ENCODE measurements around the gene SLC4A7.

Gene SLC4A7

DNA sequence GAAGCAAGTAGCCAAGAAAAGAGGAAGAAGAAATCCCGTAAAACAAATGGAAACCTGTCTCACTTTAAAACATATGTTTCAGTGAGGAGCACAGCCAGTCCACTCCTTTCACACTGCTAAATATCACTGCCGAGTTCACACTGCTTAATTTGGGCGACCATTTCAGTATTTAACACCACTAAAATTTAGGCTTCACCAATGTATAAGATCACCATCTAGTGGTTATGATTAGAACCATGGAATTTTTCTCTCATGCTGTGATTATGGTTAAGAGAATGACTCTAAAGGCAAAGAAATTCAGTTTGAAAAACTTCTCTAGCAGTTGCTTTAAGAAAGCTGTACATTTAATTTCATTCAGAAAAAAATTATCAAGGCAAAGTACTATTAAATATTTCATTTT, 16.6 kb downstream of the SLC4A7 start:
- TF ChIP-seq, protein P1, sequence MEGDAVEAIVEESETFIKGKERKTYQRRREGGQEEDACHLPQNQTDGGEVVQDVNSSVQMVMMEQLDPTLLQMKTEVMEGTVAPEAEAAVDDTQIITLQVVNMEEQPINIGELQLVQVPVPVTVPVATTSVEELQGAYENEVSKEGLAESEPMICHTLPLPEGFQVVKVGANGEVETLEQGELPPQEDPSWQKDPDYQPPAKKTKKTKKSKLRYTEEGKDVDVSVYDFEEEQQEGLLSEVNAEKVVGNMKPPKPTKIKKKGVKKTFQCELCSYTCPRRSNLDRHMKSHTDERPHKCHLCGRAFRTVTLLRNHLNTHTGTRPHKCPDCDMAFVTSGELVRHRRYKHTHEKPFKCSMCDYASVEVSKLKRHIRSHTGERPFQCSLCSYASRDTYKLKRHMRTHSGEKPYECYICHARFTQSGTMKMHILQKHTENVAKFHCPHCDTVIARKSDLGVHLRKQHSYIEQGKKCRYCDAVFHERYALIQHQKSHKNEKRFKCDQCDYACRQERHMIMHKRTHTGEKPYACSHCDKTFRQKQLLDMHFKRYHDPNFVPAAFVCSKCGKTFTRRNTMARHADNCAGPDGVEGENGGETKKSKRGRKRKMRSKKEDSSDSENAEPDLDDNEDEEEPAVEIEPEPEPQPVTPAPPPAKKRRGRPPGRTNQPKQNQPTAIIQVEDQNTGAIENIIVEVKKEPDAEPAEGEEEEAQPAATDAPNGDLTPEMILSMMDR (IDR thresholded peaks at IDR 0.05; ENCODE audit: low read depth, low read length), result peak; percentile 12; the same call in 1 of the 2 replicates
- H3K4me3 ChIP-seq (ENCODE audit: low read depth, low read length), result no peak overlapping the region

DNA sequence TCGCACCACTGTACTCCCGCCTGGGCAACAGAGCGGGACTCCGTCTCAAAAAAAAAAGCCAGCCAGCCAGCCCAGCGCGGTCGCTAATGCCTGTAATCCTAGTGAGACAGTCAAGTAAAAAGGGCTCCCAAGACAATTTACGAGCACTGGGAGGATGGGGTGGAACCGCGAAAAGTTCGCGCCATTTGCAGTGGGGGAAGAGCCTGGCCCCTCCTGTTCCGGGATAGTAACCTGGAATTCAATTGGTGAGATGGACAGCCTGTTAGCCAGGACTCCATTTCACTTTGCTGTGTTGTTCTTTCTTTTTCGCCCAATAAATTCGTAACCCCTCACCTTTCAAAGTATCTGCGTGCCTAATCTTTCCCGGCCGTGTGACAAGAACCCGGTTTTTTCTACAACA, 19.5 kb downstream of the SLC4A7 start:
- TF ChIP-seq, protein P1 (IDR thresholded peaks at IDR 0.05; ENCODE audit: low read depth, low read length), result no peak
- no peak overlapping the region for H3K4me3 ChIP-seq (ENCODE audit: low read depth, low read length)

DNA sequence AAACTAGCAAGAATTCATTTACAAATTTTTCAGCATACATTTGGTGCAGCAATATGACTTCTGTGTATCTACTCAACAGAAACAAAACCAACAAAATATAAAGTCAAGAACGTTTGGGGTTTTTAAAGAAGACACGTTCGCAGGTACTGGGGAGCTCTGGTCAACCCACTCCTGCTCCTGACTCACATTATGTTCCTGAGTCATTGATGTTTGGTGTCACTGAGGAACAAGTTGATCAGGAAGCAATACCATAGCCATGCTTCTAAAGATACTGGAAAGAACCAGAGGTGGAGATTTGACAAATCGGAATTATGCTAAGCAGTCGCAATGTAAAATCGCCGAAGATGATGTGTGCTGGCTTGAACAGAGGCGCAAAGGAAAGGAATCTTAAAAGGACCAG, 22.0 kb downstream of the SLC4A7 start:
- TF ChIP-seq, protein P1 (IDR thresholded peaks at IDR 0.05; ENCODE audit: low read depth, low read length), result no peak
- H3K4me3 ChIP-seq (ENCODE audit: low read depth, low read length), result no peak overlapping the region

DNA sequence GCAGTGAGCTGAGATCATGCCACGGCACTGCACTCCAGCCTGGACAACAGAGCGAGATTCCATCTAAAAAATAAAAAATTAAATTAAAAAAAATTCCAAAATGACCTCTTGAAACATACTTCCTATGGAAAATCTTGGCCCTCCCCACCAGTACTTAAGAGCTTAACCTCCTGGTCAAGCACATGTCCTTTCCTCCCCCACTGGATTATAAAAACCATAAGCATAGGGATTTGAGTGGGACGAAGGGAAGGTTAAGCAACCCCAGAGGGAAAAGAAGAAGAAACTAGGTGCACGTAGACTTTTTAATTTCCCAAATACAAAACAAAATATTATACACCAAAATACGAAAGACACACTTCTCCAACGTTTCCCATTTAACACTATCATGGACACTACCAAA, 25.3 kb downstream of the SLC4A7 start:
- no peak overlapping the region for H3K4me3 ChIP-seq (ENCODE audit: low read depth, low read length)
- TF ChIP-seq, protein P1 (IDR thresholded peaks at IDR 0.05; ENCODE audit: low read depth, low read length), result no peak

DNA sequence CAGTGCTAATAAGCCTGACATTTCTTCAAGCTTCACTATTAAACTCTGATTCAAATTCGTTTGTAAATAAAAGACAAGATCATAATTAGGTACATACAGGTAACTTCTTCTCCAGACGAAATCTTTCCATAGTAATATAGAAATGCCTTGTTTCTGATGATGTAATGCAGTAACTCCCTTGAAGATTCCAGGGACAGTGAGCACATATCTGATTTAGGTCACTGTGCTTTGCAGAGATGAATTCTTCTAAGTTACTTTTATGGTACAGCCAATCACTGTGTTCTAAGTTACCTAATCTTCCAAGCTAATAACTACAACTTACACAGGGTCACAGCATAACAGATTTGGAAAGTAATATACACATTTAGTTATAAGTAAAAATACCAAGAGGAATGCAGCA, 27.6 kb downstream of the SLC4A7 start:
- TF ChIP-seq, protein P1 (IDR thresholded peaks at IDR 0.05; ENCODE audit: low read depth, low read length), result no peak
- no peak overlapping the region for H3K4me3 ChIP-seq (ENCODE audit: low read depth, low read length)

DNA sequence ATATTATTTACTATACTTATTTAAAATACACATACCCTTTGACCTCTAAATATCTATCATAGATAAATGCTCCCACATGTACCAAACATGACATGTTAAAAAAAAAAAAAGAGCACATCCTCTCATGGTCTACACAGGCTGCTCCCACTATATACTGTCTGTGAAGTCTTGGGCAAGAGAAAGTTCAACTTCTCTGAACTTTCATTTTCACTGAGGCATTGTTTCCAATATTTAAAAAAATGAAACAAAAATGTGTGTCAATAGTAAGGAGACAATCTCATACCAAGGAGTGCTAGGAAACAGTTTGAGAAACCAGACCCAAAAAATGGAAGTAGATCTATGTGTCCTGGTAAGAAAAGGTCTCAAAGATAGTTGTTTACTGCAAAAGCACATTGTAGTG, 29.3 kb downstream of the SLC4A7 start:
- TF ChIP-seq, protein P1 (IDR thresholded peaks at IDR 0.05; ENCODE audit: low read depth, low read length), result no peak
- H3K4me3 ChIP-seq (ENCODE audit: low read depth, low read length), result no peak overlapping the region

DNA sequence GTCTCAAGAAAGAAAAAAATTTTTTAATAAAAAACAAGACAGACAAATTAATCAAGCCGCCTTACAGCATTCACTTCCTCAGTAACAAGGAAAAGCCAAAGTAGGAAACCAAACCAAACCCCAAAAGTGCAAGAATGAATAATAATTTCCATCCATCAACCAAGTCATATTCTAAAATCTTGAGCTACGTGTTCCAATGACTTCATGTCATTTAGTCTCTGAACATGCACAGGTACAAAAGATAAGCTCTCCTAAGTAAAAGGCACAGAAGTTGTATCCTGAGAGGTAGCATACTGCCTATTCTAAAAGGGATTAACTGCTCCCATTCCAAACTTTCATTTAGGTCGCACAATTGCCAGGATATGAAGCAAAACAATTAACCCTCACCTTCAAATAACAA, 29.7 kb downstream of the SLC4A7 start:
- H3K4me3 ChIP-seq (ENCODE audit: low read depth, low read length), result no peak overlapping the region
- TF ChIP-seq, protein P1 (IDR thresholded peaks at IDR 0.05; ENCODE audit: low read depth, low read length), result no peak

All from WI38 (cell line).